NCI-H460 (cell line): ENCODE data around the gene ITPR1. TPM values are rescaled to one million over a fixed set of nuclear protein-coding genes. Genes with fewer than 3 reads are reported as not detected.

Source experiments
- DNase-seq: peaks from one replicate; pipeline ENCODE4 v3.0.0-alpha.2; 2016; ENCODE audit warnings: low read depth; ENCODE audit errors: extremely low read depth
- total RNA-seq: library from RNA; depleted of rRNA; stranded (reverse); fragments of >200 nt; shearing (Covaris generic); gene quantifications from 2 replicates; pipeline ENCODE4 v1.2.3, GENCODE V29; 2014

ITPR1 gene
- total RNA-seq, 1 experiment from 2014 or later = 44.9 TPM

DNA sequence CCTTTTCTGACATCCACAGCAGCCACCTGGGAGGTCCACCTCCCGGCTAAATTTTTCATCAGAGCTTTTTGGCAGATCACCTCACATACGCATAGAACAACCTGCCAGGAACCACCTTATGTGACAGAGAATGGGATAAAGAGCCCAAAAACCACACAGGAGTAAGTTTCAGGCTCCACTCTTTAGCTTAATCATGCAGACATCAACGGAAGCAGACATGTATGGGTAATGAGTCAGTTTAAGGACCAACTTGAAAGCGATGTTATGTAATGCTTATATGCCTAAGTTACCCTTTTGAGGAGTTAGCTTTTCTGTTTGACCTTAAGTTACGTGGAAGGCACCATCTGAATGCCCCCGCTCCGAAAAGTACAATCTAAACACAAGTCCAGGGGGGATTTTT, 302.8 kb downstream of the ITPR1 start:
- DNase-seq = no peak

DNA sequence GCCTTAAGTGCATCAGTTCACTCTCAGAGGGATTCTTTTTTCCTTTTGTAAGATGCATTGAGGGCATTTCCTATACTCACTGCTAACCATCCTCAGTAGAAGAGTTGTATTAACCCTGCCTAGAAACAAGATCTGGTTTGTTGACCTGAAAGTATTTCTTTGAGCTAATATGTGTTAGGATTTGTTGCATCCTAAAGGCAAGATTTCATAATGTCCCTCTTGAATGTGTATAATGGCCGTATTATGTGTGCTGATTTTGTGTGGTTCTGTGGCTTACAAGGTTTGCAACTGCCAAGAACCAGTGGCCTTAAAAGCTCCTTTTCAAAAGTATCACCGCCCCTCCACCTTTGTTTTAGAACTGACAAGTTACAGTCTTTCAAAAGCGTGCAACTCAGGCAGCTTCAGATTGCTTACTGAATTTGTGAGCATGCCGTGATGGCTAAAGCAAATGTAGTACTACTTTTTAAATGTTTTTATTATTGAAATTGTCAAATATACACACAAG, 304.1 kb downstream of the ITPR1 start:
- no peak for DNase-seq

DNA sequence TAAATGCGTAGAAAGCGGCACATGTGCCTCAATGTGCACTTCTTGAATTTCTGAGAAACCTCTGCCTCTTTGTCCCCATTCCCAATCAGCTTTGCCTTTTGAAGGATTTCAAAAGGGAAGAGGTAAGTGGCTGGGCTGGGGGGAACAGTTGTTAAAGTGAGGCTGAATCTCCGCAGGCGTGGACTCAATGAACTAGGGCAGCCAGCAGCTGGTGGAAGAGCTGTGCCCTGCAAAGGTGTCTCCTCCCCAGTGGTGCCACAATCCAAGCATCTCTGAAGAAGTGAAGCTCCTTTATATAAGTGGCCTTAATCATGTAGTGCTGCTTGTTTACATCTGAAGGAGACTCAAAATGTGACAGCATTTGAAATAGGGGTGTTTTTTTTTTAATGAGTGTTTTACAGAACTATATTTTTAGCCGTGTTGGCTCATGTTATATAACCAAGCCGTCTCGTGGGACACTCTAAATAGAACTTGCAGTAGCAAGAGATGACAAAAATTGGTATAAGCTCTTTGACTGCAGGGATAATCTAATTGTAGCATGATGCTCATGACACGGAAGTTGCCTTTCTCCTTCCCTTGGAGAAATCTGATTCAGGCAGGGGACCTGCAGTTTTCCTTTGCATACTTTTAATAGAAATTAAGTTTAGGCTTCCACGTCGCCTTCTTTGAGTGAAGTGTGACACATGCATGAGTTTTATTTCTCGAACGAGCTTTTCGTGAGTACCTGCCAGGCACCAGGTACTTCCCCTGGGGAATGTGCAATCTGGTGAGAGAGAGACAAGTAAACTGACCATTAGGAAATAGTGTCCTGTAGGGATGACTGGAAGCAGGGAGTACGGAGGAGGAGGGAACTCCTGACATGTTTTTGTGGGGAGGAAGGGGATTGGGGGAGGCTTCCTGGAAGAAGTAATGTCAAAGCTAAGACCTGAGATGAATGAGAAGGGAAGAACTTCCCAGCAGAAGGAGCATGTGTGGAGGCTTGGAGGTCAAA, 306.4 kb downstream of the ITPR1 start:
- DNase-seq = no peak

DNA sequence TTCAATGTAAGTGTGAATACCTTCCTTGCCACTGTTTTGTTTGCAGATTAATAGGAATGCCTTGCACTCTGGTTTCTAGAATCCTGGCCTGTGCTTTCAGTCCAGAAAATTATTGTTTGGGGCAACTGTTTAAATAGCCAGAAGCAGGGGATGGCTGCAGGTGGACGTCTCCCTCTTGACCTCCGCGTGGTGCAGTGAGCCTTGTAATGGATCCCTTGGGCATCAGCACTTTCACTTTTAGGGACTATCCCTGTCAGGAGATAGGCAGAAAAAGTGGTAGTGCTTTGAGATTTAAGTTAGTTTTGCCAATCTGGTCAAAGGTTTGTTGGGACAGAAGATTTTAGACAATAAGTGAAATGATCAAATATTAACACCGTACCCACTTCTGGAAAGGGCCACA, 307.4 kb downstream of the ITPR1 start:
- no peak for DNase-seq

DNA sequence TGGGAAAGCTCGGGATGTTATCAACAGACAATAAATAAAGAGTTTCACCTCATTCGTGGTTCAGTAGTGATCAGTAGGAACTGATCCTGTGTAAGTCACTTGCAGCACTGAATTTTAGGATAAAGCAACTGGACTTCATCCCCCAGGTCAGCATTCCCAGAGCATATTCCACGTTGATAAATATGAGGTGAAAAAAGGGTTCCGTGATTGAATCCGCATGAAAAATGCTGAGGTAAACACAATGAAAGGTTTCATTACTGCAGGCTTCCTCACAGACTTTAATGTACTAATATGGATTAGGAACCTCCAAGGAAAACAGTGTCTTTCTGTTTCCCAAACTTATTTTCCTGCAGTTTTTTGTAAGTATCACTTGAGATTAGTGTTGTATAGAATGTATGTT, 308.7 kb downstream of the ITPR1 start:
- DNase-seq = no peak

DNA sequence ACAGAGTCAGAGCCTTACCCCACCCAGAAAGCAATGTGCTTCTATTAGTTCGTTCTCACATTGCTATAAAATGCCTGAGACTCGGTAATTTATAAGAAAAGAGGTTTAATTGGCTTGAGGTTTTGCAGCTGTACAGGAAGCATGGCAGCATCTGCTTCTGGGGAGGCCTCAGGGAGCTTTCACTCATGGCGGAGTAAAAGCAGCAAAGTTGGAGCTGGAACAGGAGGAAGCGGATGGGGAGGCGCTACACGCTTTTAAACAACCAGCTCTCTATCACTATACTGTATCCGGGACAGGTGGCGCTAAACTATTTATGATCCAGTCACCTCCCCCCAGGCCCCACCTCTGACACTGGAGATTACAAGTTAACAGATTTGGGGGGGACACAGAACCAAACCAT, 309.8 kb downstream of the ITPR1 start:
- DNase-seq = no peak

DNA sequence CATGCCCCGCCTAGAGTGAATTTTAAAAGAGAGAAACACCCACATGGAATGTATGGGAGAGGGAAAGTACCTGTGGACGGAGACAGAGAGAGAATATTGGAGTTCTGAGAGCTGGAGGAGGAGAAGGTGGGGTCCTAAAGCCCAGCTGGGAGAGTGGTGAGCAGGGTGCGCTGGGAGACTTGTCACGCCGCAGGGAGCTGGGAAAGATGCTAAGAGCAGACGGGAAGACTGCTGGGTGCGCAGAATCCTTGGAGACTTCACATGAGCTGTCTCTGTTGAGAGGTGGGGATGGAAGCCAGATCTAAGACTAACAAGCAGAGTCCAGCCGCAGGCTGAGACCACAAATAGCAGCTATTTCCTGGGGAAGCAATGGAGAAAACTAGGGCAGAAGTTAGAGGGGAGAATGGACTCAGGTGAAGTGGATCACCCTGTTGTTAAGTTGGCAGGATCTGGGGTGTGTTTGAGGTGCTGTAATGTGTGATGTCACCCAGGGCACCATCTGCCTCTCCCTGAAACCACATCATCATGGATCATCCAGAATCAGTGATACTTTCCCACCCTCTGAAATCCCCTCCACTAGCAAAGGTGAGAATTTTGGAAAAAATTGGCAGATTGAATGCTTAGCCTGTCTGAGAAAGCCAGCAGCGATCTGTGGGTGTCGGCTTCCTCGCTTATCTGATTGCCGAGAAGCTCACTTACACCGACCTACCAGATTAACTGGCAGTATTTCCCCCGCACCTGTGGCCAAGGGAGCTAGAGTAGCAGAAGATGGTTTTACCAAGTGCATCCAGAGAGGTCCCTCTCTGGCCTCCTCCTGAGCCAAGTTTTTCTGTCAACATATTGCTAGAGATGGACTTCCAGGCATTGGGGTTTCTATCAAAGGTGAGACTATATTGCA, 311.3 kb downstream of the ITPR1 start:
- no peak for DNase-seq

DNA sequence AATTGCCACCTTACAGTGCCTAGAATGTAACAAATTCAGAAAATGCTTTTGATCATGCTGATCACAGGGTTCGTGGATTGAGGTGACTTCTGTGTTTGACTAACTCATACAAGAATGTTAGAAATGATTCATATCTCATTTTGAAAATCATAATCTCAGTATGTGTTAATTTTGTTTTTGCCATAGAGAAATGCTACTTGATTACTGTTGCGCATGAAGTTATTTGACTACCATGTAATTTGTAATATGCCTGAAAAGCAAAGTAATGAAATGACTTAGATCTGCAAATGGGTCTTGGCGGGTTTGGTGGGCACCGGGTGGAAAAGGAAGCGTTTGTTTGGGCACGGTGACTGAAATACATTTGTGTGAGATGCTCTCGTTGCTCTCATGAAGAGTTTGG, 312.5 kb downstream of the ITPR1 start:
- no peak for DNase-seq

DNA sequence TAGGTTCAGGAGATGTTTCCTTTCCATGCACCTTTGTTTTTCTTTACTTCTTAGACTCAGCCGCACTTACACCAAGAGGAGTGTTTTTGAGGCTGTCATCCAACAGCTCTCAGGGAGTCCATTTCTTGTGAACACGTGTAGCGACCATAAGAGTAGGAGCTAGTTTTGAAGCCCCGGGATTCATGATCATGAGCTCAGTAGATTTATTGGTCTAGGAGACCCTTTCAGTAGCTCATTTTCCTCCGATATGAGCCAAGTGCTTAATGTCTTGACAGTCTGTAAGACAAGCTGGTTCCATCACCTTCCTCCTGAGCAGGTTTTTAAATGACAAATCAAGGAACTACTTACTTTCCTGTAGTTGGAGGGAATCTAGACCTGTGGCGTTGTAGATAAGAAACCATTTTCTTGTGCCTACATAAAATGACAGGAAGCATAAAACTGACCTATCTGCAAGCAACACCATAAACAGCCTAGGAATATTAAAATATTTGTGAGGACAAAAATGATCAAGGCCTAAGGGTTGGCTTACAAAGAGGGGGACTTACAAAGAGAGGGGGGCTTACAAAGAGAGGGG, 313.5 kb downstream of the ITPR1 start:
- no peak for DNase-seq

DNA sequence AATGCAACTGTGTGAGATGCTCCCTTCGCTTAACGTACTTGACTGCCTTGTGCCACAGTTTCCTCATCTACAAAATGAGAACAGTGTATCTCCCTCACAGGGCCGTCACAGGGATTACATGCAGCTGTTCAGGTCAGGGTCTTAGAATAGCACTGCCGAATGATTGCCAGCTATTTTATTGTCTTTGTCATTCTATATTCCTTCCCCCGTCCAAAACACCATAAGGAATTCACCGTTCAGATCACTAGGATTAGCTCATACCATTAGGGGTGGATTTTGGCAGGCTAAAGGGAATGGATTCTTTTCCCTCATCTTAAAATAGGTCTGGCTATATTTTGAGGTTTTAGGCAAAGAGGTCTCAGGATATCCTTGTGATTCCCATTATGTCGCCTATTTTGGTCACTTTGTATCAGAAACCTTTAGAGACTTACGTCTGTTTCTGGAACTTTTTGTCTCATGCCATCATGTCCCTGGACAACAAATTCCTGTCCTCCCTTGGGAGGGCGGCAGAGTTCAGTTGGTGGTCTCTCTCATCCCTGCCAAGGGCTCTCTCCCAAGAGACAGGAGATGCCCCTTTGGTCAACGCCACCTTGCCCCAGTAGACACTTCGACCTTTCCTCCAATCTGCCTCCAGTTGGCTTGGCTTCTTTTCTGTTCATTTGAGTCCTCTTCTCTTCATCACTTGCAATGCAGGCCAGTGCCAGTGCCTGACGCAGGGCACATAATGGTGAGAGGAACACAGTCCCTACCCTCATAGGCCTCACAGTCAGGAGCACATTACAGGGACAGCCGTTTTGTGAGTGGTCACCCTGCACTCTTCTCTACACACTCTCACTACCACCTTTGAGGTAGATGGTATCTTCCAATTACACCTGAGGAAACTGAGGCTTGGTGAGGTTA, 314.5 kb downstream of the ITPR1 start:
- DNase-seq = no peak

DNA sequence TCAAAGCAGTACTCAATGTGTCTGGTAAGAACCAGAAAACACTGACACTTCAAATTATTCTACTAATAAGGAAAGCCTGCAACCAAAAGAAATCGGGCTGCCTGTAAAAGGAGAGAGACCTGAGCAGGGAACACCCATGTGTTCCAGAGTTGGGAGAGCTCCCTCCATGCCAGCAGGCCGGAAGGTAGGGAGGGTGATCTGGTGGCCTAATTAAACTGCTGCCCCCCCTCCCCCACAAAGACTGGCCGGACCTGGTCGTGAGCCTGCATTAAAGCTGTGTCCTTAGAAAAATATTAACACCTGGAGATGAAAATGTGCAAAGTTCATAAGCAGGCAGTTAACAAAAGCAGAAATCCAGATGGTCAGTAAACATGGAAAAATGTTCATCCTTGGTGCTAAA, 315.5 kb downstream of the ITPR1 start:
- no peak for DNase-seq

DNA sequence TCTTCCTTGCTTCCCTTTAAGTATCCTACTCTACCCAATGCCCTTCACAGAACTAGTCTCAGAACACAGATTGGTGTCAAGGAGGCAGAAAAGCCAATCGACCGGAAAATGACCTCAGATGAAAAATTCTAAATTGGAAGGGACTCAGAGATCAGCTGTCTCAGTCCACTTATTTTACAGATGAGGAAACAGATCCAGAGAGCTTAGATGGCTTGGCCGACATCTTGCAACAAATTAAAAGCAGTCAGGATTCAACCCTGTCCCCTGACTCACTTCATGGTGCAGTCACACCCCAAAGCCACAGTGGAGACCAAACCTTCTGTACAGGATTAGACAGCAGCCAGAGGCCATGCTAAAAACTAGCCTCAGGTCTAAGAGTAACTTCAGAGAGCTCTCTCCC, 316.8 kb downstream of the ITPR1 start:
- no peak for DNase-seq

DNA sequence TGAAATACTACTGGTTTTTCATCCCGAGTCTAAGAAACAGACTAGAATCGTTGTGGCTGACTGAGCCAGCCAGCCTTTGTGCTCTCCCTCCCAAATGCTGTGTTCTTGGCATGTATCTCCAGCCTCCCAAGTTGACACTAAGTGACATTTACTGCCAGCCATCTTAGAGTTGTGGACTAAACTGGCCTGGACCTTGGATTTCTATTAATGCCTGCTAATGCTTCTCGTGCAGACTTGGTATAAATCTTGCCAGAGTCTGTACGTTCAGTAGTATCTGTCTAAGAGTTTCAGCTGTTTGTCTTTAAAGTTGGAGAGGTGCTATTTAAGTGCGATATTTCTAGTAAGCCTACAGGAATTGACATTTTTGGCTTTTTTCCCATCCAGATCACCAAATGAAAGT, 319.4 kb downstream of the ITPR1 start:
- no peak for DNase-seq

DNA sequence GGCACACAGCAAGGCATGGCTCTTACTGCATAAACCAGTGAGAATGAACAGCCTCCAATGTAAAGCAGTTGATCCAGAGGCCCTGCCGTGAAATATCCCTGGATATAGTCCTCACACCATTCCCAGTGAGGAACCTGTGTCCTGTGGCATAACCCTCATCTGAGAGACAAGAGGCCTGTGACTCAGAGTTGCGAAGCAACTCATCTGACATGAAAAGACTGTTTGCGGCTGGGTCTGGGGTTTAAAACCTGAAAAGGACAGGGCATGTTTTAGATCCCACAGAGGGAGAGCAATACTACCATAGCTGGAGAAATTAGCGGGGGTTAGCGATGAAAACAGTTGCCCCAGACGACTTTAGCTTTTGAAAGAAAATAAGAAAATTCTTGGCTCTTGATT, 320.8 kb downstream of the ITPR1 start:
- peak; percentile 32 for DNase-seq

DNA sequence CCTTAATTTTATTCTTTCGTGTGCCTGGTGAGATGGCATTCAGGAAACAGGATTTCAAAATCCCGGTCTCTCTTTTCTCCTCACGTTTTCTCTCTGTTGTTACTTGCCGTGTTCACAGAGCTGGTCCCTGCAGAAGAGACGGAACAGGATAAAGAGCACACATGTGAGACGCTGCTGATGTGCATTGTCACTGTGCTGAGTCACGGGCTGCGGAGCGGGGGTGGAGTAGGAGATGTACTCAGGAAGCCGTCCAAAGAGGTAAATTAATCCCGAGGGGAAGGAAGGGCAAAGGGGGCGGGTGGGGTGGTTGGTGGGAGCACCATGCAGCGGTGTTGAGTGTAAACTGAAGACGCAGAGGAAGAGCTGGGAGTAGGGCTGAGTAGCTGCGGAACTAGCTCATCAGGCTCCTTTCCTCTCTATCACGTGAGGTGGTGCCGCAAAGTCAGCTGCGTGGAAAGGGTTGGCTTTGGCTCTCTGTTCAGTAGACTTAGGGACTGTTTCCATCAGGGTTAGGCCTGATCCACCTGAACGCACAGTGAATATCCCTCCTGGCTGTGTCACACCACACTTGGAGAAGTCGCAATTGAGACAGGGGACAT, 321.3 kb downstream of the ITPR1 start:
- DNase-seq = peak; percentile 84

DNA sequence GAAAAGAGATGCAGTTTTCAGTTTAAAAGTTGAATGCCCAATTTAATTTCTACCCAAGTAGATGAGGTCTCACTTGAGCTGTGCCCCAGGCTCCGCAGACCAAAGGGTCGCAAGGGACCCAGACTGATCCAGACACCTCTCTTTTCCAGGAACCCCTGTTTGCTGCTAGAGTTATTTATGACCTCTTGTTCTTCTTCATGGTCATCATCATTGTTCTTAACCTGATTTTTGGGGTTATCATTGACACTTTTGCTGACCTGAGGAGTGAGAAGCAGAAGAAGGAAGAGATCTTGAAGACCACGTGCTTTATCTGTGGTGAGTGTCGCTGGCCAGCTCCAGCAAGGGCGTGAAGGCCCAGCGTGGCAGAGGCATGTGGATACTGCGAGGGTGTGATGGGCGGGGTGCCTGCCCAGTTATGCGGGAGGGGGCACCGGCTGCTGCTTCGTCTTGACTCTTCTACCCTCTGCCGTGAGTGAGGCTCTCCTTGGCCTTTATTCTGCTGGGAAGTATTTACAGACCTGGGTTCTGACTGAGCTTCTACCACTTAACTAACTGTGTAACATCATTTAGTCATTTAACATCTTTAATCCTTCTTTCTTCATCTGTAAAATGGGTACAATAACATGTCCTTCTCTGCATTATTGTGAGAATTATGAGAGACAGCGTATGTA, 321.9 kb downstream of the ITPR1 start:
- no peak for DNase-seq

DNA sequence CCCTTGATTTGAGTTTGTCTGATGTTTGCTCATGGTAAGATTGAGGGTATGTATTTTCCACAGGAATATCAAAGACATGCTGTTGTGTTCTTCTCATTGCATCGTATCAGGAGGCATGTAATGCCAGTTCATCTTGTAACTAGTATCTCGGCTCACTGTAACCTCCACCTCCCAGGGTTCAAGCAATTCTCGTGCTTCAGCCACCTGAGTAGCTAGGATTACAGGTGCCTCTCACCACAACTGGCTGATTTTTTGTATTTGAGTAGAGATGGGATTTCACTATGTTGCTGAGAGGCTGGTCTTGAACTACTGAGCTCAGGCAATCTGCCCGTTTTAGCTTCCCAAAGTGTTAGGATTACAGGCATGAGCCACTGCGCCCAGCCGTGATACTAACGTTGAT, 323.2 kb downstream of the ITPR1 start:
- no peak for DNase-seq

DNA sequence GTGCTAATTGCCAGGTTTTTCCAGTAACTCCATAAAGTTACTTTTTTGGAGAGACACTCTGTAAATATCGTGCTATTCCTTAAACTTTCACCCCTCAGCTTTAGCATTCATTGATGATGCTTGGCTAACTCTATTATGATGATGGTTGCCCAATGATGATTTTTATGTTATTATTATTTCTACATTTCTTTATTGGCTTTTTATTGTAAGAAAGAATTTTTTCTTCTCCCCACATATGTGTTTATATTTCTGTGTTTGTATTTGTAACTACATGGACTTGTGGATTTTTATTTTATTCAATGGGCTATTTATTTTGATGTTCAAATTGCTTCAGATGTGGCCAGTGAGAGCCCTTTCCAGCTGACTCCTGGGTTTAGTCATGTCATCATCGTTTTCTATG, 323.6 kb downstream of the ITPR1 start:
- DNase-seq = no peak

DNA sequence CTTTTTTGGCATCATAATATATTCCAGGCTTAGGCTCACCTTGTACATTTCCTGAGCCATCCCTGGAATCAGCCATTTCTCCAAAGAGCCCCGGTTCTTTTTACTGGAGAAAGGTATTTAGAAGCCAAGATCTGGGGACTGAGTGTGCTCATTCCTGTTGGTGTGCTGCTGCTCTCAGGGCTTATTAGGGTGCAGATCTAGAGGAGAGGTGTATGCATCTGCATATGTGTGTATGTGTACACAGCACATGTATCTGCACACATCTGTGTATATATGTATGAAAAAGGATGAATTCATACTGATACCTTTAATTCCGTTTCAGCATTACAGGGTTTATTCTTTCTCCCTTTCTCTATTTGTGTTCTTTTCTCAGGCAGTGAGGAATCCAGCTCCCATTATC, 324.0 kb downstream of the ITPR1 start:
- DNase-seq = no peak
